H1 (cell line): ENCODE measurements around the gene RNF31. TPM values are rescaled to one million over a fixed set of nuclear protein-coding genes. Genes with fewer than 3 reads are reported as not detected.

Source experiments
- CTCF ChIA-PET: fragments of 300-600 bp; sonication (Branson Sonifier 250); formaldehyde crosslinking; loops from one replicate; lab custom pipeline; 2021; ENCODE audit not compliant: partially characterized antibody; lab: Charles Lee
- POLR2A ChIA-PET: fragments of 300-600 bp; sonication (Branson Sonifier 250); formaldehyde crosslinking; loops from one replicate; lab custom pipeline; 2021; ENCODE audit warnings: inconsistent platforms; ENCODE audit not compliant: partially characterized antibody; lab: Charles Lee
- DNase-seq, 2 experiments: peaks; one replicate each; pipeline versions ENCODE4 v3.0.0 to v3.0.0-alpha.2; 2010 to 2022; ENCODE audit warnings: low spot score in 2 of 2, low read depth in 1 of 2, mixed read lengths in 1 of 2
- FAIRE-seq: peaks from 2 replicates; lab custom pipeline; 2011; peaks lifted over from hg19 to GRCh38; lab: Jason Lieb, UNC
- H2AFZ ChIP-seq: 2 replicates; pipeline ENCODE4 v1.8.1; 2012; ENCODE audit warnings: low read length, inconsistent platforms
- H2AK5ac ChIP-seq: 2 replicates; pipeline ENCODE4 v1.6.1; 2013; ENCODE audit warnings: low read depth, low read length
- H2BK120ac ChIP-seq: replicated peaks from 2 replicates; pipeline ENCODE3; 2013; ENCODE audit warnings: low read depth, low read length, inconsistent platforms
- H2BK12ac ChIP-seq: 2 replicates; pipeline ENCODE4 v1.6.1; 2013; ENCODE audit warnings: low read depth, low read length
- H2BK15ac ChIP-seq: 2 replicates; pipeline ENCODE4 v1.6.1; 2013; ENCODE audit warnings: low read length
- H2BK20ac ChIP-seq: 2 replicates; pipeline ENCODE4 v1.6.1; 2013; ENCODE audit warnings: low read length
- H2BK5ac ChIP-seq: 2 replicates; pipeline ENCODE4 v1.6.1; 2013; ENCODE audit warnings: low read depth, low read length
- H3K14ac ChIP-seq: 2 replicates; pipeline ENCODE4 v1.6.1; 2013; ENCODE audit warnings: inconsistent platforms; ENCODE audit not compliant: insufficient read length
- H3K18ac ChIP-seq: 2 replicates; pipeline ENCODE4 v1.6.1; 2013; ENCODE audit warnings: low read length; ENCODE audit errors: extremely low read depth
- H3K23ac ChIP-seq: 2 replicates; pipeline ENCODE4 v1.6.1; 2013; ENCODE audit warnings: inconsistent platforms; ENCODE audit not compliant: insufficient read length
- H3K23me2 ChIP-seq: 2 replicates; pipeline ENCODE4 v1.6.1; 2013; ENCODE audit warnings: low read depth, low read length
- H3K27ac ChIP-seq: 2 replicates; pipeline ENCODE4 v1.6.1; 2011; ENCODE audit warnings: low read depth, low read length, inconsistent platforms
- H3K27me3 ChIP-seq, 4 experiments: replicated peaks in 1 of 4; 1 replicate in 1 of 4; 2 replicates in 3 of 4; pipeline versions ENCODE4 v1.6.1 to v1.8.1; 2011 to 2013; ENCODE audit warnings: low read length in 3 of 4, mild to moderate bottlenecking in 3 of 4, inconsistent platforms in 2 of 4, mixed read lengths in 2 of 4, moderate library complexity in 1 of 4; ENCODE audit not compliant: control insufficient read depth in 3 of 4, insufficient read depth in 3 of 4; ENCODE audit errors: extremely low read depth in 1 of 4
- H3K36me3 ChIP-seq, 4 experiments: 2 replicates each; pipeline versions ENCODE4 v1.6.1 to v1.8.1; 2011 to 2013; ENCODE audit warnings: mild to moderate bottlenecking in 4 of 4, low read length in 3 of 4, moderate library complexity in 2 of 4, control low read depth in 1 of 4, inconsistent platforms in 1 of 4; ENCODE audit not compliant: insufficient read depth in 4 of 4, control insufficient read depth in 2 of 4
- H3K4ac ChIP-seq: replicated peaks from 2 replicates; pipeline ENCODE3; 2013; ENCODE audit warnings: low read length, low read depth, mixed read lengths, inconsistent platforms; ENCODE audit not compliant: insufficient read length
- H3K4me1 ChIP-seq, 4 experiments: replicated peaks in 1 of 4; 1 replicate in 1 of 4; 2 replicates in 3 of 4; pipeline versions ENCODE4 v1.6.1 to v1.8.1; 2011 to 2013; ENCODE audit warnings: low read length in 3 of 4, inconsistent platforms in 2 of 4, mixed read lengths in 1 of 4; ENCODE audit not compliant: insufficient read depth in 4 of 4, control insufficient read depth in 3 of 4
- H3K4me2 ChIP-seq, 2 experiments: 2 replicates each; pipeline versions ENCODE4 v1.6.1 to v1.8.1; 2011 to 2013; ENCODE audit warnings: low read depth in 2 of 2, low read length in 2 of 2, control low read depth in 1 of 2, inconsistent platforms in 1 of 2, mild to moderate bottlenecking in 1 of 2; ENCODE audit not compliant: insufficient read depth in 1 of 2
- H3K4me3 ChIP-seq, 4 experiments: fragments of 200-600, 300-600 bp in 1 of 4; sonication (generic), shearing (Covaris generic), sonication (Bioruptor Twin) in 1 of 4; 2 replicates each; pipeline versions ENCODE4 v1.5.1 to v1.8.1; 2011 to 2016; ENCODE audit warnings: low read length in 4 of 4, low read depth in 3 of 4, control low read depth in 2 of 4, inconsistent platforms in 2 of 4, mild to moderate bottlenecking in 2 of 4, mixed read lengths in 1 of 4, moderate library complexity in 1 of 4; ENCODE audit not compliant: insufficient read depth in 2 of 4; ENCODE audit errors: extremely low read depth in 1 of 4
- H3K56ac ChIP-seq: replicated peaks from 2 replicates; pipeline ENCODE3; 2013; ENCODE audit warnings: low read depth, mild to moderate bottlenecking, mixed read lengths, low read length, inconsistent platforms; ENCODE audit not compliant: insufficient read length
- H3K79me1 ChIP-seq: 2 replicates; pipeline ENCODE4 v1.6.1; 2013; ENCODE audit warnings: low read depth, low read length, control low read depth
- H3K79me2 ChIP-seq, 2 experiments: 2 replicates each; pipeline versions ENCODE4 v1.6.1 to v1.8.1; 2012 to 2013; ENCODE audit warnings: low read length in 2 of 2, mild to moderate bottlenecking in 2 of 2, inconsistent platforms in 1 of 2; ENCODE audit not compliant: insufficient read depth in 2 of 2, control insufficient read depth in 1 of 2
- H3K9ac ChIP-seq, 4 experiments: replicated peaks in 1 of 4; 1 replicate in 1 of 4; 2 replicates in 3 of 4; pipeline versions ENCODE4 v1.6.1 to v1.8.1; 2011 to 2013; ENCODE audit warnings: low read depth in 3 of 4, low read length in 3 of 4, control low read depth in 2 of 4, mild to moderate bottlenecking in 2 of 4, moderate library complexity in 2 of 4, inconsistent platforms in 1 of 4; ENCODE audit errors: extremely low read depth in 1 of 4
- H3K9me3 ChIP-seq, 2 experiments: 2 replicates each; pipeline versions ENCODE4 v1.6.1 to v1.8.1; 2012 to 2013; ENCODE audit warnings: mild to moderate bottlenecking in 2 of 2, moderate library complexity in 2 of 2, control low read depth in 1 of 2, inconsistent platforms in 1 of 2, low read depth in 1 of 2, low read length in 1 of 2, mixed read lengths in 1 of 2; ENCODE audit not compliant: insufficient read depth in 2 of 2
- H4K20me1 ChIP-seq, 2 experiments: replicated peaks in 1 of 2; 2 replicates each; pipeline versions ENCODE3 to v1.8.1; 2011 to 2013; ENCODE audit warnings: inconsistent platforms in 2 of 2, low read length in 2 of 2, mild to moderate bottlenecking in 1 of 2; ENCODE audit not compliant: insufficient read depth in 2 of 2, control insufficient read depth in 1 of 2
- H4K5ac ChIP-seq: 2 replicates; pipeline ENCODE4 v1.6.1; 2013; ENCODE audit warnings: low read length, low read depth, mixed read lengths, inconsistent platforms; ENCODE audit not compliant: insufficient read length
- H4K8ac ChIP-seq: 2 replicates; pipeline ENCODE4 v1.8.0; 2013; ENCODE audit warnings: mild to moderate bottlenecking, moderate library complexity, low read length, inconsistent platforms; ENCODE audit not compliant: insufficient read depth; ENCODE audit errors: extremely low read depth
- H4K91ac ChIP-seq: replicated peaks from 2 replicates; pipeline ENCODE3; 2013; ENCODE audit warnings: low read length, mixed read lengths, inconsistent platforms; ENCODE audit not compliant: insufficient read length
- BRCA1 ChIP-seq: IDR thresholded peaks from 2 replicates; pipeline ENCODE4 v1.6.1; 2012; ENCODE audit warnings: low read depth, low read length, improper control_type of control experiment
- CREB1 ChIP-seq: IDR thresholded peaks from 2 replicates; pipeline ENCODE4 v1.6.1; 2012; ENCODE audit warnings: inconsistent platforms
- E2F6 ChIP-seq: IDR thresholded peaks from 2 replicates; pipeline ENCODE4 v1.6.1; 2012; ENCODE audit warnings: inconsistent platforms
- GTF2F1 ChIP-seq: IDR thresholded peaks from 2 replicates; pipeline ENCODE4 v1.6.1; 2012; ENCODE audit warnings: low read depth, low read length, improper control_type of control experiment, borderline replicate concordance
- POLR2A ChIP-seq, 2 experiments: IDR thresholded peaks; 1 replicate in 1 of 2; 2 replicates in 1 of 2; pipeline ENCODE4 v1.6.1; 2011; ENCODE audit warnings: low read depth in 2 of 2, low read length in 2 of 2, mild to moderate bottlenecking in 2 of 2; ENCODE audit errors: control extremely low read depth in 1 of 2
- RAD21 ChIP-seq, 2 experiments: IDR thresholded peaks in 1 of 2; conservative IDR thresholded peaks in 1 of 2; 2 replicates each; pipeline ENCODE4 v1.6.1; 2011; ENCODE audit warnings: low read depth in 2 of 2, low read length in 2 of 2, improper control_type of control experiment in 1 of 2, inconsistent platforms in 1 of 2, mild to moderate bottlenecking in 1 of 2, moderate library complexity in 1 of 2
- WGBS, 2 experiments: shearing (Covaris generic) in 1 of 2; methylation state at CpG; one replicate each; pipeline versions ENCODE4 v1.1.6 to v1.1.7; 2013 to 2015; ENCODE audit warnings: low lambda C conversion rate in 2 of 2, mixed read lengths in 2 of 2, inconsistent platforms in 1 of 2, low coverage in 1 of 2, missing lambda C conversion rate in 1 of 2; ENCODE audit not compliant: insufficient replicate concordance in 2 of 2, insufficient coverage in 1 of 2, insufficient read length in 1 of 2; ENCODE audit errors: extremely low coverage in 1 of 2, missing lambda C conversion rate in 1 of 2; 5-methylcytosine and 5-hydroxymethylcytosine counted together
- polyA plus RNA-seq, 7 experiments: library from polyadenylated mRNA; depleted of rRNA in 3 of 7; stranded (reverse) in 5 of 7; unstranded in 2 of 7; fragments of >200 nt in 5 of 7; fragments of 200-250 nt in 2 of 7; gene quantifications; 1 replicate in 5 of 7; 2 replicates in 1 of 7; 4 replicates in 1 of 7; pipeline versions ENCODE4 v1.2.1 to v1.2.3, GENCODE V29; 2011 to 2013; ENCODE audit warnings: missing spikeins in 2 of 7, mixed read lengths in 2 of 7
- total RNA-seq: library from RNA; stranded (reverse); fragmentation: NEBNext Ultra II Directional; extraction: Animal tissue kit (Norgen Biotek cat#: 25700); gene quantifications from 2 replicates; pipeline ENCODE4 v1.2.1, GENCODE V29; 2021

Gene RNF31
- total and polyA plus RNA-seq, 2 of the 8 experiments (the other 6 are each of a cell fraction or from before 2014, with no cell fraction given): 17.5 to 72.0 TPM

DNA sequence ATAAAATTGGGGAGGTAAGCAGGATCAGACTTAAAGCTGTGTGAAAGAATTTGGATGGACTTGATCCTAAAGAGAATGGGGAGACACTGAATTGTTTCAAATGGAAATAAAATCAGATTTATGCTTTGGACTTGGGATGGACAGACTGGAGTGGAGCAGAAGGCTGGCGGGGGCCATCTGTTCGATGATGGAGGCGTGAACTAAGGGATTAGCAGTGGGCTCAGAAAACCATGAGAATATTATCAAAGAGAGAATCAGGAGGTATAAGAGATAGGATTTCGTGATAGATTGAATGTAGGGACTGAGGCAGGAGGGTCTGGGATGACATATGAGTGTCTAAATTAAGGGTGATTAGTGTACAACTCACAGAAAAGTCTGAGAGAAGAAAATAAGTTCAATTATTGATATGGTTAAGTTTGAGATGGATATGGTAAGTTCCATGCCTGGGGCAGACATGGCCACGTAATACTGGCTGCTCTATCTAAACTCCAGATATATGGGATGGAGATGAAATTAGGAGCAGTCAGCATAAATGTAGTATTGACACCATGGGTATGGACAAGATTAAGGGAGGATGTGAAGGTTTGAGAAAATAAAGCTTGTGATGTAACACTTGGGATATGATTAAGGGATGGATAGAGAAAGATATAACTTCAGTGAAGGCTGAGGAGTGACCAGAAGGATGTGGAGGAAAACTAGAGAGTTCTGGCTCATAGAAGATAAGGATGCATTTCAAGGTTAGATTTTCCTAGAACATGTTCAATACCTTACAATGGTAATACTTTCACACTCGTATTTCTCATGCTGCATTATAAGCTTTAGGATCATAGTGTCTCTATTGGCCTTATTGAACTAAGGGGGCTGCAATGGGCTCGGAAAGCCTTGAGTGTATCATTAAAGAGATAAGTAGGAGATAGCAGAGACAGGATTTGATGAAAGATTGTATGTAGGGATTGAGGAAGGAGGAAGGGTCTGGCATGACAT is 57.2 kb downstream of the RNF31 start:
- FAIRE-seq: no peak
- H2AFZ ChIP-seq: no peak overlapping the region
- H4K5ac ChIP-seq: no peak overlapping the region

More for the DNA sequence above, 57.2 kb downstream of the RNF31 start:
- Histone ChIP-seq H2BK5ac (no peak overlapping the region), H2BK20ac (no peak overlapping the region), H4K8ac (no peak overlapping the region), H4K20me1 (peaks cover 0 to 2% of the 10 kb centered on the region in 2 experiments), H2BK15ac (no peak overlapping the region), H3K56ac (no peak overlapping the region), H3K4me1 (peaks cover 0 to 7% (median 4%) of the 10 kb centered on the region in 4 experiments; a peak in 3 of 7 replicates), H2BK12ac (no peak overlapping the region), H2BK120ac (no peak overlapping the region), H4K91ac (no peak overlapping the region), H3K4ac (no peak overlapping the region), H3K9me3 (peaks cover 6 to 7% of the 10 kb centered on the region in 2 experiments), H3K27ac (no peak overlapping the region), H3K23me2 (no peaks in the 10 kb centered on the region), H3K14ac (no peak overlapping the region), H3K18ac (no peak overlapping the region), H3K4me3 (no peak overlapping the region), H3K4me2 (no peak overlapping the region), H3K9ac (no peak overlapping the region; a peak in 1 of 7 replicates), H3K79me1 (no peaks in the 10 kb centered on the region), H3K23ac (no peak overlapping the region), H3K79me2 (no peaks in the 10 kb centered on the region), H2AK5ac (no peak overlapping the region), H3K36me3 (peaks cover 14 to 46% (median 30%) of the 10 kb centered on the region in 4 experiments; a peak in 7 of 8 replicates), H3K27me3 (no peaks in the 10 kb centered on the region)
- TF ChIP-seq POLR2A (IDR thresholded peaks at IDR 0.05; ENCODE audit: control extremely low read depth in 1 of 2, low read depth in 2 of 2, low read length in 2 of 2) (peak in 1 of 2 experiments; percentile 36; a peak in 1 of 3 replicates), BRCA1 (no peak), E2F6 (no peak), RAD21 (IDR thresholded peaks at IDR 0.05 in 1 of 2, conservative IDR thresholded peaks at IDR 0.05 in 1 of 2; ENCODE audit: low read depth in 2 of 2, low read length in 2 of 2) (no peak), CREB1 (no peak), GTF2F1 (no peak)
- POLR2A ChIA-PET: interaction anchor here (0.6 to 5.0 kb wide), 6 partner anchors 9 to 45 kb away, joined by 3 to 24 read pairs (median 6); partner anchors contain the start of genes CHMP4A, MDP1 and TM9SF1
- CTCF ChIA-PET: interaction anchor here (2.3 kb wide), 1 partner anchor 10 kb away, joined by 9 read pairs; the partner anchor contains the start of gene CHMP4A
- WGBS, 2 experiments: 95 to 100% methylated on average over 1 to 7 of the region's 7 CpGs
- DNase-seq: no peak
